HepG2 (cell line): ENCODE measurements around the gene C20orf96. TPM values are rescaled to one million over a fixed set of nuclear protein-coding genes. Genes with fewer than 3 reads are reported as not detected.

Experiments used
- GMEB1 ChIP-seq: sonication (generic); formaldehyde crosslinking; IDR thresholded peaks from 2 replicates; pipeline ENCODE4 v1.5.1; 2020; ENCODE audit warnings: missing genetic modification reagents, mild to moderate bottlenecking, borderline replicate concordance
- HMGA1 ChIP-seq: sonication (generic); formaldehyde crosslinking; conservative IDR thresholded peaks from 2 replicates; pipeline ENCODE4 v1.4.0; 2020; ENCODE audit warnings: missing genetic modification reagents
- HOXA9 ChIP-seq: sonication (generic); formaldehyde crosslinking; IDR thresholded peaks from 2 replicates; pipeline ENCODE4 v1.8.1; 2022; ENCODE audit warnings: missing genetic modification reagents, mild to moderate bottlenecking, moderate library complexity, borderline replicate concordance
- MXD4 ChIP-seq: IDR thresholded peaks from 2 replicates; pipeline ENCODE4 v1.6.1; 2016; ENCODE audit warnings: mild to moderate bottlenecking, missing biosample characterization, missing genetic modification reagents
- PATZ1 ChIP-seq: sonication (generic); formaldehyde crosslinking; IDR thresholded peaks from 2 replicates; pipeline ENCODE4 v1.4.0; 2020; ENCODE audit warnings: missing genetic modification reagents
- PRDM4 ChIP-seq: sonication (generic); formaldehyde crosslinking; IDR thresholded peaks from 2 replicates; pipeline ENCODE4 v1.9.0; 2021; ENCODE audit warnings: missing genetic modification reagents, borderline replicate concordance
- SMAD1 ChIP-seq: sonication (generic); formaldehyde crosslinking; IDR thresholded peaks from 2 replicates; pipeline ENCODE4 v1.4.0; 2020; ENCODE audit warnings: missing genetic modification reagents, low read depth, mild to moderate bottlenecking, borderline replicate concordance
- SRY ChIP-seq: sonication (generic); formaldehyde crosslinking; IDR thresholded peaks from 2 replicates; pipeline ENCODE4 v1.8.0; 2022; ENCODE audit warnings: mild to moderate bottlenecking, missing genetic modification reagents
- TFDP1 ChIP-seq: IDR thresholded peaks from 2 replicates; pipeline ENCODE4 v1.6.1; 2016; ENCODE audit warnings: missing compliant biosample characterization, missing genetic modification reagents, borderline replicate concordance
- ZFP36 ChIP-seq: fragments of 150-350 bp; IDR thresholded peaks from 2 replicates; pipeline ENCODE4 v1.6.1; 2018; ENCODE audit warnings: borderline replicate concordance, low read length, low read depth; ENCODE audit not compliant: partially characterized antibody
- ZFYVE20 ChIP-seq: sonication (generic); formaldehyde crosslinking; IDR thresholded peaks from 2 replicates; pipeline ENCODE4 v1.8.0; 2023; ENCODE audit warnings: low read depth, mild to moderate bottlenecking, moderate library complexity, missing genetic modification reagents, borderline replicate concordance
- ZNF235 ChIP-seq: sonication (generic); formaldehyde crosslinking; IDR thresholded peaks from 2 replicates; pipeline ENCODE4 v1.8.1; 2023; ENCODE audit warnings: mild to moderate bottlenecking, missing genetic modification reagents, borderline replicate concordance
- ZNF460 ChIP-seq: sonication (generic); formaldehyde crosslinking; IDR thresholded peaks from 2 replicates; pipeline ENCODE4 v1.5.1; 2020; ENCODE audit warnings: missing genetic modification reagents, mild to moderate bottlenecking, borderline replicate concordance
- ZNF589 ChIP-seq: sonication (generic); formaldehyde crosslinking; conservative IDR thresholded peaks from 2 replicates; pipeline ENCODE4 v1.8.0; 2022; ENCODE audit warnings: mild to moderate bottlenecking, moderate library complexity, missing genetic modification reagents
- ZNF773 ChIP-seq: sonication (generic); formaldehyde crosslinking; IDR thresholded peaks from 2 replicates; pipeline ENCODE4 v1.4.0; 2020; ENCODE audit warnings: missing genetic modification reagents, borderline replicate concordance
- polyA plus RNA-seq, 8 experiments: library from polyadenylated mRNA; depleted of rRNA in 3 of 8; stranded (reverse) in 7 of 8; unstranded in 1 of 8; fragments of >200 nt; fragmentation: Illumina TruSeq in 4 of 8; extraction: Trizol in 4 of 8; gene quantifications; 2 replicates each; pipeline versions ENCODE4 v1.2.1 to v1.2.3, GENCODE V29; 2011 to 2016; ENCODE audit warnings: low read depth in 4 of 8, missing spikeins in 1 of 8, mixed read lengths in 1 of 8; ENCODE audit not compliant: insufficient read depth in 1 of 8
- total RNA-seq, 5 experiments: library from RNA; depleted of rRNA; stranded (reverse); fragments of >200 nt; fragmentation: Illumina TruSeq; extraction: Trizol; gene quantifications; 2 replicates each; pipeline ENCODE4 v1.2.3, GENCODE V29; 2016; ENCODE audit warnings: low read depth in 1 of 5

The C20orf96 gene
- total and polyA plus RNA-seq, 2 of the 13 experiments (the other 11 are each of a cell fraction or from before 2014, with no cell fraction given): 3.8 to 20.6 TPM

- TF ChIP-seq GMEB1 (CRISPR knock-in tag) (peak; percentile 72), SRY (CRISPR knock-in tag) (peak; percentile 91; the same call in 1 of the 2 replicates), MXD4 (CRISPR knock-in tag) (no peak), TFDP1 (CRISPR knock-in tag) (0 out of 2 replicates have a peak, but pooled peaks have one; percentile 20), ZNF235 (CRISPR knock-in tag) (peak; percentile 96; the same call in 1 of the 2 replicates), SMAD1 (CRISPR knock-in tag) (peak; percentile 86; the same call in 1 of the 2 replicates), HOXA9 (peak; percentile 51; the same call in 1 of the 2 replicates), ZFP36 (no peak), ZFYVE20 (CRISPR knock-in tag) (no peak), HMGA1 (CRISPR knock-in tag) (no peak), ZNF773 (peak; percentile 37; the same call in 1 of the 2 replicates), ZNF460 (no peak), ZNF589 (CRISPR knock-in tag) (no peak), PRDM4 (CRISPR knock-in tag) (no peak), PATZ1 (CRISPR knock-in tag) (peak; percentile 57)
These were observed 19.5 kb upstream of the C20orf96 start (continued) for GRCh38 chr20:309841-310644.
